GM23338 (cell line): ENCODE data around the gene USH2A. TPM values are rescaled to one million over a fixed set of nuclear protein-coding genes. Genes with fewer than 3 reads are reported as not detected.
A peak's percentile ranks its signal among the peaks of the same experiment; 100 is the strongest.

Source experiments
- ATAC-seq: fragments of 200-7000 bp; cut with Tn5 transposase; 3 replicates; pipeline ENCODE4 v1.9.1; 2020
- DNase-seq: peaks from one replicate; pipeline ENCODE4 v3.0.0-alpha.2; 2015; ENCODE audit warnings: low spot score
- H2AFZ ChIP-seq: fragments of 200-600 bp; sonication (generic); 2 replicates; pipeline ENCODE4 v1.8.0; 2016; ENCODE audit warnings: antibody characterized with exemption, mild to moderate bottlenecking, moderate library complexity
- H3F3A ChIP-seq: fragments of 200-600 bp; sonication (generic); replicated peaks from 2 replicates; pipeline ENCODE4 v1.8.0; 2017; ENCODE audit warnings: antibody characterized with exemption, mixed run types, low read depth
- H3K27ac ChIP-seq: fragments of 200-600 bp; sonication (generic); 2 replicates; pipeline ENCODE4 v1.6.1; 2016; ENCODE audit warnings: low read depth
- H3K27me3 ChIP-seq: fragments of 200-600 bp; sonication (generic); 2 replicates; pipeline ENCODE4 v1.8.0; 2016; ENCODE audit warnings: mild to moderate bottlenecking, mixed run types, moderate library complexity; ENCODE audit not compliant: insufficient read depth
- H3K36me3 ChIP-seq: fragments of 200-600 bp; sonication (generic); 2 replicates; pipeline ENCODE4 v1.8.0; 2016; ENCODE audit warnings: mild to moderate bottlenecking; ENCODE audit not compliant: insufficient read depth
- H3K4me1 ChIP-seq: fragments of 200-600 bp; sonication (generic); 2 replicates; pipeline ENCODE4 v1.8.0; 2016; ENCODE audit warnings: mild to moderate bottlenecking, moderate library complexity; ENCODE audit not compliant: insufficient read depth
- H3K4me2 ChIP-seq: fragments of 200-600 bp; sonication (generic); 2 replicates; pipeline ENCODE4 v1.7.1; 2017; ENCODE audit warnings: mixed run types
- H3K4me3 ChIP-seq: fragments of 200-600 bp; sonication (generic); 2 replicates; pipeline ENCODE4 v1.6.1; 2016; ENCODE audit warnings: mixed run types
- H3K79me2 ChIP-seq: fragments of 200-600 bp; sonication (generic); replicated peaks from 2 replicates; pipeline ENCODE4 v1.8.0; 2017; ENCODE audit warnings: mild to moderate bottlenecking; ENCODE audit not compliant: insufficient read depth
- H3K9me2 ChIP-seq: fragments of 200-600 bp; sonication (generic); 2 replicates; pipeline ENCODE4 v1.8.0; 2017; ENCODE audit not compliant: insufficient read depth
- H4K20me1 ChIP-seq: fragments of 200-600 bp; sonication (generic); replicated peaks from 2 replicates; pipeline ENCODE4 v1.8.0; 2017; ENCODE audit warnings: mild to moderate bottlenecking; ENCODE audit not compliant: insufficient read depth
- H3K27ac Mint-ChIP-seq: 2 replicates; pipeline ENCODE4 v1.8.0; 2020; ENCODE audit warnings: inconsistent platforms, mild to moderate bottlenecking, moderate library complexity, mixed read lengths
- H3K27me3 Mint-ChIP-seq: 3 replicates; pipeline ENCODE4 v1.8.0; 2022; ENCODE audit warnings: low read depth, mild to moderate bottlenecking, moderate library complexity, mixed read lengths, inconsistent platforms; ENCODE audit not compliant: insufficient read depth, poor library complexity
- H3K36me3 Mint-ChIP-seq: 3 replicates; pipeline ENCODE4 v1.8.0; 2021; ENCODE audit warnings: low read depth, mild to moderate bottlenecking, inconsistent platforms, moderate library complexity, mixed read lengths
- H3K4me1 Mint-ChIP-seq: 3 replicates; pipeline ENCODE4 v1.8.0; 2020; ENCODE audit warnings: mild to moderate bottlenecking, inconsistent platforms, mixed read lengths
- H3K4me3 Mint-ChIP-seq: 3 replicates; pipeline ENCODE4 v1.8.0; 2021; ENCODE audit warnings: moderate library complexity, mild to moderate bottlenecking, inconsistent platforms, mixed read lengths
- H3K9me3 Mint-ChIP-seq: 3 replicates; pipeline ENCODE4 v1.8.0; 2020; ENCODE audit warnings: moderate library complexity, mild to moderate bottlenecking, inconsistent platforms, mixed read lengths
- CTCF ChIP-seq, 2 experiments: fragments of 200-600 bp in 1 of 2; sonication (generic) in 1 of 2; conservative IDR thresholded peaks; 2 replicates each; pipeline versions ENCODE4 v1.5.1 to v1.6.1; 2016 to 2017; ENCODE audit warnings: antibody characterized with exemption in 2 of 2, low read depth in 2 of 2, mild to moderate bottlenecking in 2 of 2, moderate library complexity in 1 of 2
- NANOG ChIP-seq: IDR thresholded peaks from 2 replicates; pipeline ENCODE4 v1.6.1; 2016; ENCODE audit warnings: antibody characterized with exemption, borderline replicate concordance
- ZNF462 ChIP-seq: fragments of 250-450 bp; sonication (Bioruptor Pico); IDR thresholded peaks from 2 replicates; pipeline ENCODE4 v1.5.0; 2020; ENCODE audit warnings: mild to moderate bottlenecking, moderate library complexity
- polyA plus RNA-seq: library from polyadenylated mRNA; unstranded; fragments of >200 nt; fragmentation: Nextera tagmentation; extraction: Ambion mirVana; gene quantifications from 2 replicates; pipeline ENCODE4 v1.2.1, GENCODE V29; 2016
- total RNA-seq: library from RNA; depleted of rRNA; stranded (reverse); fragments of >200 nt; shearing (Covaris generic); gene quantifications from 2 replicates; pipeline ENCODE4 v1.2.3, GENCODE V29; 2014

The USH2A gene
- total and polyA plus RNA-seq, 2 experiments from 2014 or later, result 0.03 TPM

- no peak for TF ChIP-seq ZNF462 (CRISPR knock-in tag)
Measured at GRCh38 chr1:216005916-216006315, 417.3 kb downstream of the USH2A start (continued).

- Histone ChIP-seq H3K4me3 (no peak overlapping the region), H3K9me2 (no peaks in the 10 kb centered on the region), H2AFZ (no peak overlapping the region), H4K20me1 (no peaks in the 10 kb centered on the region), H3K4me2 (no peak overlapping the region), H3K79me2 (no peaks in the 10 kb centered on the region), H3F3A (no peaks in the 10 kb centered on the region), H3K27me3 (no peaks in the 10 kb centered on the region), H3K27ac (no peak overlapping the region), H3K36me3 (no peaks in the 10 kb centered on the region), H3K4me1 (peaks cover 14% of the 10 kb centered on the region)
- peak; percentile 61 for DNase-seq
- H3K27ac Mint-ChIP-seq, result no peak overlapping the region
- H3K4me3 Mint-ChIP-seq, result no peak overlapping the region
- peak; percentile 70 for ATAC-seq
- peak; percentile 62 to 68 for TF ChIP-seq CTCF (conservative IDR thresholded peaks at IDR 0.05; ENCODE audit: low read depth in 2 of 2)
- TF ChIP-seq NANOG, result no peak
- H3K9me3 Mint-ChIP-seq, result no peaks in the 10 kb centered on the region
- H3K27me3 Mint-ChIP-seq, result no peaks in the 10 kb centered on the region
- peaks cover 9% of the 10 kb centered on the region; the same call in 2 of the 3 replicates for H3K4me1 Mint-ChIP-seq
- no peaks in the 10 kb centered on the region for H3K36me3 Mint-ChIP-seq
Measured at GRCh38 chr1:215992620-215993019, 430.6 kb downstream of the USH2A start.
